GM12873 (cell line): ENCODE data around the gene NRIP1.

Experiments
- CTCF ChIP-seq: IDR thresholded peaks from 2 replicates; pipeline ENCODE4 v1.5.1; 2012; ENCODE audit warnings: low read depth, mild to moderate bottlenecking, moderate library complexity, low read length, control low read depth; ENCODE audit not compliant: insufficient read depth; ENCODE audit errors: missing control alignments

NRIP1 gene

GRCh38 chr21:14995695-14996490 lies 68.9 kb downstream of the NRIP1 start:
- TF ChIP-seq CTCF: no peak

- TF ChIP-seq CTCF: no peak
These were observed 69.6 kb downstream of the NRIP1 start for GRCh38 chr21:14995226-14995625.

- TF ChIP-seq CTCF: no peak
These were observed 71.7 kb downstream of the NRIP1 start for GRCh38 chr21:14993115-14993514.

- no peak for TF ChIP-seq CTCF
These were observed 72.8 kb downstream of the NRIP1 start for GRCh38 chr21:14991957-14992356.

- TF ChIP-seq CTCF: no peak
These were observed 75.4 kb downstream of the NRIP1 start for GRCh38 chr21:14989359-14989758.

GRCh38 chr21:14988760-14989159 lies 76.0 kb downstream of the NRIP1 start:
- no peak for TF ChIP-seq CTCF

GRCh38 chr21:14987370-14988170 lies 77.2 kb downstream of the NRIP1 start:
- TF ChIP-seq CTCF: no peak
